Choroid plexus epithelial cell (primary cell): ENCODE measurements around the gene C2orf76.
A peak's percentile ranks its signal among the peaks of the same experiment; 100 is the strongest.

Experiments used
- DNase-seq: peaks from one replicate; pipeline ENCODE4 v3.0.0-alpha.2; 2010; ENCODE audit warnings: low read depth
- H3K4me3 ChIP-seq: 2 replicates; pipeline ENCODE4 v1.5.1; 2011; ENCODE audit warnings: low read depth, mild to moderate bottlenecking, control low read depth, low read length, moderate library complexity
- CTCF ChIP-seq: conservative IDR thresholded peaks from 2 replicates; pipeline ENCODE4 v1.5.1; 2011; ENCODE audit warnings: low read depth, mild to moderate bottlenecking, control low read depth, inconsistent platforms, low read length, moderate library complexity

The C2orf76 gene

GRCh38 chr2:119295688-119296375, 70.8 kb downstream of the C2orf76 start:
- DNase-seq: no peak
- TF ChIP-seq CTCF: no peak
- H3K4me3 ChIP-seq: no peak overlapping the region

- no peak overlapping the region for H3K4me3 ChIP-seq
- no peak for DNase-seq
- no peak for TF ChIP-seq CTCF
Observed at GRCh38 chr2:119294671-119295070, 72.0 kb downstream of the C2orf76 start.

- DNase-seq: no peak
- no peak overlapping the region for H3K4me3 ChIP-seq
- TF ChIP-seq CTCF: no peak
Observed at GRCh38 chr2:119293900-119294299, 72.7 kb downstream of the C2orf76 start.

GRCh38 chr2:119293254-119293653, 73.4 kb downstream of the C2orf76 start:
- no peak overlapping the region for H3K4me3 ChIP-seq
- peak; percentile 43 for DNase-seq
- TF ChIP-seq CTCF: no peak

- peak; percentile 56 for DNase-seq
- TF ChIP-seq CTCF: peak; percentile 61
Observed at GRCh38 chr2:119292226-119292625, 74.4 kb downstream of the C2orf76 start.

GRCh38 chr2:119291588-119292167, 75.0 kb downstream of the C2orf76 start:
- TF ChIP-seq CTCF: no peak
- H3K4me3 ChIP-seq: no peak overlapping the region

More at GRCh38 chr2:119292226-119292625, 74.4 kb downstream of the C2orf76 start:
- H3K4me3 ChIP-seq: no peak overlapping the region

More at GRCh38 chr2:119291588-119292167, 75.0 kb downstream of the C2orf76 start:
- DNase-seq: no peak
